ENCODE results near the gene MEOX2. TPM values are rescaled to one million over a fixed set of nuclear protein-coding genes. Genes with fewer than 3 reads are reported as not detected.

MEOX2 gene
- polyA plus RNA-seq, 1 donor (not counting 4 experiments of a cell fraction or from before 2014, with no cell fraction given) = not detected

DNA sequence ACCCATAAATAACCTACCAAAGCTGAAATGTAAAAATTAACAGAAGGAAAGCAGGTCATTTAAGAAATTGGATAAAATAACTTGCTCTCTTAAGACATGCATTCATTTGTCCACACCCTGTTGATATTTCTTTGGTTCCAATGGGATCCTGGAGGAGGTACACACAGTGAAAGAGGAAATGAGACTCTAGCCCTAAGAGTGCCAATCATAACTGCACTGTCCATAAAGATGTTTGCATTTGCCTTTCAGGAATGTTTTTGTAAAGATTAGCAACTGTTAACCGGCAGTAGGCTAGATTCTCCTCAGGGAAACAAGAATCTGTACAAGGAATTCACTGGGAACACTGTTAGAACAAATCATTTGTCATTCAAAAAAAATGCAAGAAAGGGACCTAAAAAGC lies 61.0 kb downstream of the MEOX2 start:
- Histone ChIP-seq H2AFZ (ENCODE audit: control insufficient read depth, low read length) (no peak overlapping the region), H3K27ac (ENCODE audit: control insufficient read depth, insufficient read depth, low read length) (no peak overlapping the region), H3K36me3 (ENCODE audit: control insufficient read depth in 2 of 2, extremely low read depth in 1 of 2, insufficient read depth in 2 of 2, low read length in 2 of 2) (no peaks in the 10 kb centered on the region), H3K4me1 (ENCODE audit: control insufficient read depth, extremely low read depth, insufficient read depth, low read length) (no peaks in the 10 kb centered on the region), H3K9me3 (ENCODE audit: control insufficient read depth, low read depth, low read length) (no peaks in the 10 kb centered on the region), H3K9me1 (ENCODE audit: control insufficient read depth, extremely low read depth, insufficient read depth, low read length) (no peaks in the 10 kb centered on the region), H3K9ac (ENCODE audit: control insufficient read depth, extremely low read depth, insufficient read depth, low read length) (no peak overlapping the region), H3K79me2 (ENCODE audit: control insufficient read depth, insufficient read depth, low read length) (no peaks in the 10 kb centered on the region), H4K20me1 (ENCODE audit: control insufficient read depth, extremely low read depth, insufficient read depth, low read length) (no peaks in the 10 kb centered on the region), H3K27me3 (ENCODE audit: control insufficient read depth, extremely low read depth, insufficient read depth, low read length) (no peaks in the 10 kb centered on the region), H3K4me2 (ENCODE audit: control insufficient read depth, extremely low read depth, insufficient read depth, low read depth, low read length) (no peak overlapping the region), H3K4me3 (ENCODE audit: control insufficient read depth in 2 of 3, extremely low read depth in 1 of 3, insufficient read depth in 2 of 3, low read depth in 1 of 3, low read length in 3 of 3) (no peak overlapping the region)
- no peak for FAIRE-seq
- no peak for DNase-seq (ENCODE audit: low read depth, low spot score)
- dilution Hi-C loops (cut with MboI; ENCODE audit: extremely low pct_ligation_motif_present, low sequenced_read_pairs) = no loop called here
- no peak for TF ChIP-seq EZH2 (IDR thresholded peaks at IDR 0.05; ENCODE audit: low read length)
- TF ChIP-seq, protein P1, sequence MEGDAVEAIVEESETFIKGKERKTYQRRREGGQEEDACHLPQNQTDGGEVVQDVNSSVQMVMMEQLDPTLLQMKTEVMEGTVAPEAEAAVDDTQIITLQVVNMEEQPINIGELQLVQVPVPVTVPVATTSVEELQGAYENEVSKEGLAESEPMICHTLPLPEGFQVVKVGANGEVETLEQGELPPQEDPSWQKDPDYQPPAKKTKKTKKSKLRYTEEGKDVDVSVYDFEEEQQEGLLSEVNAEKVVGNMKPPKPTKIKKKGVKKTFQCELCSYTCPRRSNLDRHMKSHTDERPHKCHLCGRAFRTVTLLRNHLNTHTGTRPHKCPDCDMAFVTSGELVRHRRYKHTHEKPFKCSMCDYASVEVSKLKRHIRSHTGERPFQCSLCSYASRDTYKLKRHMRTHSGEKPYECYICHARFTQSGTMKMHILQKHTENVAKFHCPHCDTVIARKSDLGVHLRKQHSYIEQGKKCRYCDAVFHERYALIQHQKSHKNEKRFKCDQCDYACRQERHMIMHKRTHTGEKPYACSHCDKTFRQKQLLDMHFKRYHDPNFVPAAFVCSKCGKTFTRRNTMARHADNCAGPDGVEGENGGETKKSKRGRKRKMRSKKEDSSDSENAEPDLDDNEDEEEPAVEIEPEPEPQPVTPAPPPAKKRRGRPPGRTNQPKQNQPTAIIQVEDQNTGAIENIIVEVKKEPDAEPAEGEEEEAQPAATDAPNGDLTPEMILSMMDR (optimal IDR thresholded peaks at IDR 0.05 in 1 of 3, IDR thresholded peaks at IDR 0.05 in 1 of 3, conservative IDR thresholded peaks at IDR 0.05 in 1 of 3; ENCODE audit: extremely low read depth in 1 of 3, insufficient read depth in 2 of 3, low read length in 3 of 3) = no peak

DNA sequence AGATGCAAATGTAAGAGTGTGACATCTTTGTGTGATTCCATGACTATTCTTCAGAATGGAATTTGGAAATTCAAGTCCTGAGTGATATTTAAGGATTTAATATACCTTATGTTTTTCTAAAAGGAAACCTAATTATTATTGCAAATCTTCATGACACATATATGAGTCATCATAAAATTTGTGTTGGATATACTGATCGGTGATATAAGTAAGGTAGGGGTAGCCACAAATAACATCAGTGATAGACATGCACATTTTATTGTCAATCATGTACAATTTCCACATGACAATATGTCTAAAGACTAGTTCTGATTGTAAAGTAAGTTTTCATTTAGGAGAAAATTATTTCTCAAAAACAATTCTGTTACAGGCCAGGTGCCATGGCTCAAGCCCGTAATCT lies 65.0 kb downstream of the MEOX2 start:
- no peak overlapping the region for H3K4me3 ChIP-seq (ENCODE audit: control insufficient read depth in 2 of 3, extremely low read depth in 1 of 3, insufficient read depth in 2 of 3, low read depth in 1 of 3, low read length in 3 of 3)
- FAIRE-seq = no peak
- H3K79me2 ChIP-seq (ENCODE audit: control insufficient read depth, insufficient read depth, low read length) = no peaks in the 10 kb centered on the region
- H3K9ac ChIP-seq (ENCODE audit: control insufficient read depth, extremely low read depth, insufficient read depth, low read length) = no peak overlapping the region
- no peak overlapping the region for H2AFZ ChIP-seq (ENCODE audit: control insufficient read depth, low read length)
- no peaks in the 10 kb centered on the region for H3K9me3 ChIP-seq (ENCODE audit: control insufficient read depth, low read depth, low read length)
- H3K4me1 ChIP-seq (ENCODE audit: control insufficient read depth, extremely low read depth, insufficient read depth, low read length) = no peaks in the 10 kb centered on the region
- TF ChIP-seq EZH2 (IDR thresholded peaks at IDR 0.05; ENCODE audit: low read length) = no peak
- TF ChIP-seq, protein P1 (optimal IDR thresholded peaks at IDR 0.05 in 1 of 3, IDR thresholded peaks at IDR 0.05 in 1 of 3, conservative IDR thresholded peaks at IDR 0.05 in 1 of 3; ENCODE audit: extremely low read depth in 1 of 3, insufficient read depth in 2 of 3, low read length in 3 of 3) = no peak
- H4K20me1 ChIP-seq (ENCODE audit: control insufficient read depth, extremely low read depth, insufficient read depth, low read length) = no peaks in the 10 kb centered on the region
- no peak overlapping the region for H3K27ac ChIP-seq (ENCODE audit: control insufficient read depth, insufficient read depth, low read length)
- no peaks in the 10 kb centered on the region for H3K9me1 ChIP-seq (ENCODE audit: control insufficient read depth, extremely low read depth, insufficient read depth, low read length)
- DNase-seq (ENCODE audit: low read depth, low spot score) = no peak
- H3K36me3 ChIP-seq (ENCODE audit: control insufficient read depth in 2 of 2, extremely low read depth in 1 of 2, insufficient read depth in 2 of 2, low read length in 2 of 2) = no peaks in the 10 kb centered on the region
- H3K27me3 ChIP-seq (ENCODE audit: control insufficient read depth, extremely low read depth, insufficient read depth, low read length) = no peaks in the 10 kb centered on the region
- dilution Hi-C loops (cut with MboI; ENCODE audit: extremely low pct_ligation_motif_present, low sequenced_read_pairs) = no loop called here
- H3K4me2 ChIP-seq (ENCODE audit: control insufficient read depth, extremely low read depth, insufficient read depth, low read depth, low read length) = no peak overlapping the region
